SH-SY5Y (cell line): Measurements from ENCODE around the gene PARP12.

ENCODE experiments used
- GATA2 ChIP-seq: IDR thresholded peaks from 2 replicates; pipeline ENCODE4 v1.6.1; 2011; ENCODE audit warnings: mild to moderate bottlenecking, low read depth, low read length
- GATA3 ChIP-seq: IDR thresholded peaks from 2 replicates; pipeline ENCODE4 v1.6.1; 2011; ENCODE audit warnings: low read depth, mild to moderate bottlenecking, low read length, moderate library complexity

Gene PARP12

DNA sequence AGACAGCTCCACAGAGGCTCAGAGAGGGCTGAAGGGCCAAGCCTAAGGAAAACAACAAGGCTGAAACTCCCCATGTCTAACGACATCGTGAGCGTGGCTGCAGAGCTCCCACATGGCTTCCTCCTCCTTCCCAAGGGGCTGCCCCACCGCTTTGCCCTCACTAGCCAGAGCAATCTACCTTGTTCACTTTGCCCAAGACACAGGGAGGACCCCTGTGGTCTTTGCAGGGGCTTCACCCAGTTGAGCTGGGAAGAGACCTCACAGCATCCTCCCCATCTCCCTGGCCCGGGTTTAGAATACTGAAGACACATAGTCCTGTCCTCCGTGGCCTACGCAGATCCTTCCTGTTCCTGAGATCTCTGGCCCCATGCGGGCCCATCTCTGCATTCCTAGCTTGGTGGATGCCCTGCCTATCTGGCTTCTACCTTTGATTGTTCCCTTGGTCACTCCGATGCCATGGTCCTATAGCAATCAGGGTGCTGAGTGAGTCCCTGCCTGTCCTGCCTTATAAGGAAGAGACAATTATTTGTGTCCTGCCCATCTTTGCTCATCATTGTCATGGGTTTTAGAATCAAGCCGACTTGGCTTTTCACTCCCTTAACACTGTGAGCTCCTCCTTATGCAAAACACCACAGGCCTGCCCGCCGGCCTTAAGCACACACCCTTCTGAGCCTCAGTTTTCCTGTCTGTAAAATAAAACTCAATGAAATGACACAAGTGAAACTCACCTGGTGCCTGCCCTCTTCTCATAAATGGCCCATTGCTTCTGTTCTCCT, 73.2 kb downstream of the PARP12 start:
- TF ChIP-seq GATA2: no peak
- TF ChIP-seq GATA3: no peak

- TF ChIP-seq GATA3 (no peak), GATA2 (no peak)
Measured at GRCh38 chr7:139987691-139988516, 74.8 kb downstream of the PARP12 start.

GRCh38 chr7:139985811-139986210, 76.9 kb downstream of the PARP12 start:
- TF ChIP-seq GATA3: no peak
- TF ChIP-seq GATA2: no peak

DNA sequence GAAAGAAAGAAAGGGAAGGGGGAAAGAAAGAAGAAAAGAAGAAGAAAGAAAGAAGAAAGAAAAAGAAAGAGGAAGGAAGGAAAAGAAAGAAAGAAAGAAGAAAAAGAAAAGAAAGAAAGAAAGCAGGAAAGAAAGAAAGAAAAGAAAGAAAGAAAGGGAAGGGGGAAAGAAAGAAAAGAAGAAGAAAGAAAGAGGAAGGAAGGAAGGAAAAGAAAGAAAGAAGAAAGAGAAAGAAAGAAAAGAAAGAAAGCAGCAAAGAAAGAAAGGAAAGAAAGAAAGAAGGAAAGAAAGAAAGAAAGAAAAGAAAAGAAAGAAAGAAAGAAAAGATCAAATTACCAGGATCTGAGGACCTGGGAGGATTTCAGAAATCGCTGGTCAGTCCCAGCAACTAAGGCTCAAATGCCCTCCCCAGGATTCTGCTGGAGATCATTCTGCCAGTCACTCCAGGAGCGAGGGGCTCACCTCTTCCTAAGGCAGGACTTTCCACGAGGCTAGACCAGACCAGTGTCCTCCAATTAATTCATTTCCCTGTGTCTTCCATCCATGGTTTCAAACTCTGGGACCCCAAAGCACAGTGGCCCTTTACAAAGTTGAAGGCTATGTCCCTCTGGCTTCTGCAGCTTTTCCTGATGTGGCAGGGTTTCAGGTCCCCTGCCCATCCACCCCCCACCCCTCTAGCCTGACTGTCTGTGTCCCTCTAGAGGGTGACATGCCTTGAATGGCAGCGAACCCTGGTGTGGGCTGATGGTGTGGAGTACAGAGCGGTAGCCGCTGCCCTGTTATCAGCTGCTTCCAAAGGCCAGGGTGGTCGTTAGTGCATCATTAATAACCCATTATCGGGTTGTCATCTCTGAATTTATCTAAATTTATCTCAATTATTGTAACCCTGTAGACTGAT, 77.9 kb downstream of the PARP12 start:
- TF ChIP-seq GATA3 (no peak), GATA2 (no peak)

DNA sequence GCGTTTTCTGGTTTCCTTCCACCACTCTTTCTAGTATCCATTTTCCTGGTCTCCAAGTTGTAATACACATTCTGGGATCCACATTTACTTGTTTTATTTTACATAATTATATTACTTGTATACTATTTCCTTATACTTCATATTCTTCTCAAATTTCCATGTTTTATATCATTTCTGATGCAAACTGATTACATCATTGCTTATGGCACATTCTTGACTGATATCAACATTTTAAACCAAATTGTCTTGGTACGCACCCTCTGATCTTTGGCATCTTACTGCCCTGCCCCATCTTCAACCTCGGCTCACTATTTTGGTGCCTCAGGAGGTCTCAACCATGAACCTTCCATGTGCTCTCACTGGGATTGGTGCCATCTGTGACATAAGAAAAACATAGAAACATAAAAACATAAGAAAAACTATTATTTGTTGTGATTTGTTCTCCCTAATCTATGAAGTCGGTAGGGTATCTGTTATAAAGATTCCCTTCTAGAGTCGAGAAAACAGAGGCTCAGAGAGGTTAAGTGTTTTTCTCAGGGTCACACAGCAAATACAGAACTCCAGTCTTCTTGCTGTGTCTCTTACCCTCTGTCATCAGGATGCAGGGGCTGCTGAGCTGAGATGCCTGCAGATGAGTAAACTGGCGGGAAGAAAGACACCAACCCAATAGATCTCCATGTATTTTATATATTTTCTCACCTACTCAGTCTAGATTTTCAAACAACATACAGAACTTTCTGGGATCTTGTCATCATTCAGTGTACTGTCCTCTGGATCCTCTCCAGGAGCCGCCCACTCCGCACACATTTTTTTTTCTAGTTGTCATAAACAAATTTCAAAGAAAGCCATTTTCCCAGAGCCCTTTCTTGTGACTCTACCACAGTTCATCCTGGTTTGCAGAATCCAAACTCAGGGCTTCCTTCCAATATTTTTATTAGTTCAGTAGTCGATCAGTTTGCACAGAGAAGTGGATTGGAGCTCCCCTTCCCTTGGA, 79.5 kb downstream of the PARP12 start:
- TF ChIP-seq GATA3 (no peak), GATA2 (no peak)

DNA sequence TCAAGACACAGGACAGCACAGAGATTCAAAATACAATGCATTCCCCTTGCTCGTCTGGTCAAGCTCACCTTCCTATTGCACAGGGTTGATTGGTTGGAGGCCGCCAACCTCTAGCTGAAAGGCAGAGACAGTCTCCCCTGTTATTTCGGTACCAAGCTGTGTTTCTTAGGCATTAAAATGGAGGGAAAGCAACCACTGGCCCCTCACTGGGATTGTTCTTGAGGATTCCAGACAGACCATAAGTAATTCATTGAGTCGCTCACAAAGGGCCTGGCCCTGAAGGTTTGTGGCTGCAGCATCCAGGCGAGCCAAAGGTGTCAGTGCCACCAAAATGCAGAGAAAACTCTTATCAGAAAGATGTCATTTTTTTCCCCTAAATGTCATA, 81.2 kb downstream of the PARP12 start:
- TF ChIP-seq GATA2 (no peak), GATA3 (no peak)

DNA sequence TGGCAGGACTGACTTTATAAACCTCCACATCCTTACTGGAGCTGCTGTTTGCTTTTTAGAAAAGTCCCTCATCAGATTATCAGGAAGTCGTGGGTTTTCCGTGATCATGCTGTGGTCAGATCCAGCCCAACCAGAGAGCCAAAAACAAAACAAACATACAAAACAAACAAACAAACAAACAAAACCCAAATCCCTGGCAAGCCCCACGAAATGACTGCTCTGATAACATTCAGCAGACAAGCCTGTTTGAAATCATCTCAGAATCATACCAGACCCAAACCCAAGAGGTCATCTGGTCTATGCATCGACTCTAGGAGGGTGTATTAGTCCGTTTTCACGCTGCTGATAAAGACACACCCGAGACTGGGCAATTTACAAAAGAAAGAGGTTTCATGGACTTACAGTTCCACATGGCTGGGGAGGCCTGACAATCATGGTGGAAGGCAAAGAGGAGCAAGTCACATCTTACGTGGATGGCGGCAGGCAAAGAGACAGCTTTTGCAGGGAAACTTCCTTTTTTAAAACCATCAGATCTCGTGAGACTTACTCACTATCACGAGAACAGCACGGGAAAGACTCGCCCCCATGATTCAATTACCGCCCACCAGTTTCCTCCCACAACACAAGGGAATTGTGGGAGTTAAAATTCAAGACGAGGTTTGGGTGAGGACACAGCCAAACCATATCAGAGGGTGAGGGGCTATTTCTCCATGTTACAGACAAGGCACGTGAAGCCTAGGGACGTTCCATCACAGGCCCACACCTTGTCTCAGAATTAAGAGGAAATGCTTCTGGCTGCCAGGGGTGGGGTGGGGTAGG, 85.7 kb downstream of the PARP12 start:
- TF ChIP-seq GATA3 (no peak), GATA2 (no peak)

- TF ChIP-seq GATA2 (no peak), GATA3 (no peak)
Measured at GRCh38 chr7:139976055-139976837, 86.5 kb downstream of the PARP12 start.

DNA sequence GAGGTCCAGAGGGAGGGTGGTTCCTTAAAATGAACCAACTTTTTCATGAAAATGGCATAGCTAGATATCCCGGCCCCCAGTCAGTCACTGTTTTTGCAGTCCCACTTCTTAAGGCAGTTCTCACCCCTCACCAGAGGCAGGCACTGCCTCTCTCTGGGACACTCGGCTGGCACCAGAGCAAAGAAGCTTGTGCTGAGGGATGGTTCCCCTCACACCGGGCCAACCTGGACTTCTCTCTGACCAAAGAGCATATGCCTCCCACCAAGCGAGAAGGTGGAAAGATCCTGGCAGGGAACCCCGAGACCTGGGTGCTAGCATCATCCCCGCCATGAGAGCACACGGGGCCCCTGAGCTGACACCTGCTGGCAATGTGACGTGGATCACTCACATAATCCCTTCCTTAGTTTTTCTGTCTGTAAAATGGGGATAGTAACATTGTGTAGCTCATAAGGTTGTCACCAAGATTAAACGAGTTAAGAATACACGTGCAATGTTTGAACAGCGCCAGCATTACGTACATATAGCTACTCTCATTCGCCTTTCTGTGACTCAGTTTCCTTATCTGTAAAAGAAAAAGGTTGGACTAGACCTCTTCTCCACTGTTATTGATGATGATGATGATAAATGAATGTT, 88.5 kb downstream of the PARP12 start:
- TF ChIP-seq GATA3: no peak
- no peak for TF ChIP-seq GATA2
